GM12878 (cell line): Measurements from ENCODE around the gene TM7SF3. TPM values are rescaled to one million over a fixed set of nuclear protein-coding genes. Genes with fewer than 3 reads are reported as not detected.

Experiments used
- ATAC-seq: fragments of 200-7000 bp; cut with Tn5 transposase; 3 replicates; pipeline ENCODE4 v1.9.1; 2020; ENCODE audit warnings: mild to moderate bottlenecking, moderate library complexity
- BruUV-seq: library from RNA; stranded (reverse); fragments of 400-500 nt; replicated peaks from 2 replicates; lab custom pipeline; 2021; lab: Mats Ljungman, UMichigan
- CTCF ChIA-PET: fragments of 300-600 bp; sonication (Branson Sonifier 250); formaldehyde crosslinking; extraction: SDS; loops from one replicate; lab custom pipeline; 2021; ENCODE audit warnings: inconsistent platforms; lab: Yijun Ruan, JAX
- POLR2A ChIA-PET: fragments of 350-600 bp; formaldehyde crosslinking; extraction: SDS; loops from one replicate; lab custom pipeline; 2021; ENCODE audit warnings: inconsistent platforms; lab: Charles Lee
- RAD21 ChIA-PET: fragments of 300-600 bp; sonication (Branson Sonifier 250); formaldehyde crosslinking; loops from one replicate; lab custom pipeline; 2023; ENCODE audit warnings: antibody characterized with exemption; ENCODE audit not compliant: unreplicated experiment; lab: Charles Lee
- SMC1A ChIA-PET: fragments of 300-600 bp; sonication (Branson Sonifier 250); formaldehyde crosslinking; loops from one replicate; lab custom pipeline; 2023; ENCODE audit not compliant: unreplicated experiment, uncharacterized antibody; lab: Charles Lee
- DNase-seq: peaks from one replicate; pipeline ENCODE4 v3.0.0-alpha.2; 2011; ENCODE audit warnings: low read depth, low spot score
- FAIRE-seq: peaks from 3 replicates; lab custom pipeline; 2011; peaks lifted over from hg19 to GRCh38; lab: Jason Lieb, UNC
- H2AFZ ChIP-seq: 2 replicates; pipeline ENCODE4 v1.6.0; 2011; ENCODE audit warnings: low read depth, low read length, control low read depth; ENCODE audit not compliant: control insufficient read depth
- H3K27ac ChIP-seq: 2 replicates; pipeline ENCODE4 v1.5.1; 2011; ENCODE audit warnings: control low read depth; ENCODE audit not compliant: control insufficient read depth, insufficient read depth
- H3K27me3 ChIP-seq, 2 experiments: replicated peaks in 1 of 2; 2 replicates each; pipeline versions ENCODE4 v1.6.0 to v1.6.1; 2011; ENCODE audit warnings: low read length in 1 of 2; ENCODE audit not compliant: control insufficient read depth in 2 of 2, insufficient read depth in 2 of 2
- H3K36me3 ChIP-seq, 2 experiments: 2 replicates each; pipeline ENCODE4 v1.5.1; 2011; ENCODE audit warnings: low read length in 1 of 2; ENCODE audit not compliant: control insufficient read depth in 2 of 2, insufficient read depth in 2 of 2
- H3K4me1 ChIP-seq: 2 replicates; pipeline ENCODE4 v1.6.1; 2011; ENCODE audit warnings: mild to moderate bottlenecking, low read length, moderate library complexity, mixed read lengths; ENCODE audit not compliant: control insufficient read depth, insufficient read depth
- H3K4me2 ChIP-seq: 2 replicates; pipeline ENCODE4 v1.6.0; 2011; ENCODE audit warnings: control low read depth; ENCODE audit not compliant: control insufficient read depth, insufficient read depth
- H3K4me3 ChIP-seq: fragments of 200-600 bp; sonication (generic); 2 replicates; pipeline ENCODE4 v1.5.1; 2016
- H3K79me2 ChIP-seq: 2 replicates; pipeline ENCODE4 v1.6.0; 2011; ENCODE audit warnings: low read length; ENCODE audit not compliant: control insufficient read depth, insufficient read depth
- H3K9ac ChIP-seq: 2 replicates; pipeline ENCODE4 v1.8.0; 2011; ENCODE audit warnings: low read length, control low read depth, mixed read lengths; ENCODE audit not compliant: control insufficient read depth, insufficient read depth
- H3K9me3 ChIP-seq: replicated peaks from 3 replicates; pipeline ENCODE4 v1.5.1; 2011; ENCODE audit warnings: mild to moderate bottlenecking, low read length; ENCODE audit not compliant: control insufficient read depth, insufficient read depth
- H4K20me1 ChIP-seq: 2 replicates; pipeline ENCODE4 v1.6.0; 2011; ENCODE audit not compliant: control insufficient read depth, insufficient read depth
- EZH2 ChIP-seq: IDR thresholded peaks from 2 replicates; pipeline ENCODE4 v1.6.1; 2012; ENCODE audit warnings: low read depth, mild to moderate bottlenecking, control low read depth, inconsistent platforms, low read length, borderline replicate concordance; ENCODE audit not compliant: control insufficient read depth
- KAT2A ChIP-seq: conservative IDR thresholded peaks from 2 replicates; pipeline ENCODE4 v1.6.1; 2011; ENCODE audit warnings: low read depth, low read length; ENCODE audit not compliant: control insufficient read depth
- KDM1A ChIP-seq: fragments of 200-600 bp; sonication (generic); IDR thresholded peaks from 2 replicates; pipeline ENCODE4 v1.6.1; 2016; ENCODE audit warnings: borderline replicate concordance
- POLR2AphosphoS5 ChIP-seq: IDR thresholded peaks from 2 replicates; pipeline ENCODE4 v1.6.1; 2011; ENCODE audit warnings: mild to moderate bottlenecking, low read length, inconsistent platforms
- RB1 ChIP-seq: fragments of 450-650 bp; formaldehyde crosslinking; IDR thresholded peaks from 2 replicates; pipeline ENCODE4 v1.6.1; 2017; ENCODE audit warnings: mild to moderate bottlenecking, borderline replicate concordance
- RCOR1 ChIP-seq: conservative IDR thresholded peaks from 2 replicates; pipeline ENCODE4 v1.6.1; 2012; ENCODE audit warnings: low read depth, low read length, improper control_type of control experiment
- SP1 ChIP-seq: IDR thresholded peaks from one replicate; pipeline ENCODE4 v1.6.1; 2011; ENCODE audit warnings: low read depth, low read length
- SREBF2 ChIP-seq: IDR thresholded peaks from 2 replicates; pipeline ENCODE4 v1.6.1; 2012; ENCODE audit warnings: mild to moderate bottlenecking, low read length
- ZNF384 ChIP-seq: IDR thresholded peaks from 2 replicates; pipeline ENCODE4 v1.6.1; 2012; ENCODE audit warnings: low read depth, mild to moderate bottlenecking, low read length, improper control_type of control experiment, borderline replicate concordance
- WGBS: methylation state at CpG from one replicate; pipeline ENCODE4 v1.1.6; 2016; ENCODE audit warnings: low lambda C conversion rate; ENCODE audit not compliant: insufficient replicate concordance, insufficient coverage; ENCODE audit errors: missing lambda C conversion rate; 5-methylcytosine and 5-hydroxymethylcytosine counted together
- in situ Hi-C: fragments of 300-500 bp; cut with MboI; formaldehyde crosslinking; loops from 9 replicates; pipeline ENCODE4 v1.14.3; 2018; ENCODE audit warnings: mixed read lengths
- intact Hi-C: fragments of 100-400 bp; cut with micrococcal nuclease; formaldehyde crosslinking; loops from one replicate; pipeline ENCODE4 v1.14.2; 2022; ENCODE audit not compliant: unreplicated experiment
- polyA plus RNA-seq, 11 experiments: library from polyadenylated mRNA; depleted of rRNA in 4 of 11; unstranded in 6 of 11; stranded (reverse) in 5 of 11; fragments of >200 nt; fragmentation: Nextera tagmentation in 4 of 11; fragmentation: Illumina TruSeq in 1 of 11; extraction: Ambion mirVana in 4 of 11; extraction: Trizol in 1 of 11; gene quantifications; 1 replicate in 1 of 11; 2 replicates in 10 of 11; pipeline versions ENCODE4 v1.2.1 to v1.2.3, GENCODE V29; 2011 to 2016; ENCODE audit warnings: inconsistent platforms in 2 of 11, missing spikeins in 2 of 11, low read depth in 1 of 11
- total RNA-seq, 4 experiments: library from RNA; depleted of rRNA in 3 of 4; stranded (reverse); fragments of >200 nt in 3 of 4; fragmentation: Illumina TruSeq in 1 of 4; extraction: Trizol in 1 of 4; gene quantifications; 2 replicates each; pipeline versions ENCODE4 v1.2.1 to v1.2.3, GENCODE V29; 2013 to 2021
- TF ChIP-seq, protein P1 (sequence below): fragments of 450-650 bp; formaldehyde crosslinking; IDR thresholded peaks from 2 replicates; pipeline ENCODE4 v1.4.0; 2022; ENCODE audit warnings: mild to moderate bottlenecking, moderate library complexity
- TF ChIP-seq, protein P2 (sequence below): fragments of 450-650 bp; IDR thresholded peaks from 2 replicates; pipeline ENCODE4 v1.6.1; 2017; ENCODE audit warnings: borderline replicate concordance
- TF ChIP-seq, protein P3 (sequence below): fragments of 450-650 bp; IDR thresholded peaks from 2 replicates; pipeline ENCODE4 v1.6.1; 2016; ENCODE audit warnings: mild to moderate bottlenecking
- TF ChIP-seq, protein P4 (sequence below): fragments of 450-650 bp; IDR thresholded peaks from 2 replicates; pipeline ENCODE4 v1.6.1; 2017; ENCODE audit warnings: mild to moderate bottlenecking, low read depth, inconsistent platforms; ENCODE audit not compliant: poor library complexity, severe bottlenecking
- TF ChIP-seq, protein P5 (sequence below): IDR thresholded peaks from 2 replicates; pipeline ENCODE4 v1.6.1; 2011; ENCODE audit warnings: borderline replicate concordance, low read depth, mild to moderate bottlenecking, moderate library complexity, mixed read lengths, low read length; ENCODE audit not compliant: insufficient read depth; ENCODE audit errors: extremely low read length

TM7SF3 gene
- total and polyA plus RNA-seq, 10 of the 15 experiments (the other 5 are each of a cell fraction or from before 2014, with no cell fraction given): 31.4 to 341 (median 74.8) TPM

DNA sequence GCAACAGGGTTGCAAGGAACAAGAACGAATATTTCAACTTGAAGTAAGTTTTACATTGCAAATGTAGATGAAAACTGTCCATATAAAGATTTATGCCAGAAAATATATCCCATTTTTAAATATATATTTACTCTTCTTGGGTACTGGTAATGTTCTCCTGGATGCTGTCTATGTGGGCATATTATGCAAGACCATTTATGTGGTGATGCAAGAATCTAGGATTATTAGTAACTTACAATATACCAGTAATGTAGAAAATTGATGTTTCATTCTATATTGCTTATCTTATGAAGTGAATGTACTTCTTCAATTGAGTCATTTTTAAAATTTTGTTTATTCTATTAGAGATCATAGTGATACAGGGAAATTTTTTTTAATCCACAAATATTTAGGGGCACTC, 50.8 kb downstream of the TM7SF3 start (continued):
- TF ChIP-seq ZNF384 (no peak), RCOR1 (no peak), KAT2A (no peak), POLR2AphosphoS5 (no peak), RB1 (no peak), KDM1A (no peak), EZH2 (no peak)
- TF ChIP-seq, protein P1, sequence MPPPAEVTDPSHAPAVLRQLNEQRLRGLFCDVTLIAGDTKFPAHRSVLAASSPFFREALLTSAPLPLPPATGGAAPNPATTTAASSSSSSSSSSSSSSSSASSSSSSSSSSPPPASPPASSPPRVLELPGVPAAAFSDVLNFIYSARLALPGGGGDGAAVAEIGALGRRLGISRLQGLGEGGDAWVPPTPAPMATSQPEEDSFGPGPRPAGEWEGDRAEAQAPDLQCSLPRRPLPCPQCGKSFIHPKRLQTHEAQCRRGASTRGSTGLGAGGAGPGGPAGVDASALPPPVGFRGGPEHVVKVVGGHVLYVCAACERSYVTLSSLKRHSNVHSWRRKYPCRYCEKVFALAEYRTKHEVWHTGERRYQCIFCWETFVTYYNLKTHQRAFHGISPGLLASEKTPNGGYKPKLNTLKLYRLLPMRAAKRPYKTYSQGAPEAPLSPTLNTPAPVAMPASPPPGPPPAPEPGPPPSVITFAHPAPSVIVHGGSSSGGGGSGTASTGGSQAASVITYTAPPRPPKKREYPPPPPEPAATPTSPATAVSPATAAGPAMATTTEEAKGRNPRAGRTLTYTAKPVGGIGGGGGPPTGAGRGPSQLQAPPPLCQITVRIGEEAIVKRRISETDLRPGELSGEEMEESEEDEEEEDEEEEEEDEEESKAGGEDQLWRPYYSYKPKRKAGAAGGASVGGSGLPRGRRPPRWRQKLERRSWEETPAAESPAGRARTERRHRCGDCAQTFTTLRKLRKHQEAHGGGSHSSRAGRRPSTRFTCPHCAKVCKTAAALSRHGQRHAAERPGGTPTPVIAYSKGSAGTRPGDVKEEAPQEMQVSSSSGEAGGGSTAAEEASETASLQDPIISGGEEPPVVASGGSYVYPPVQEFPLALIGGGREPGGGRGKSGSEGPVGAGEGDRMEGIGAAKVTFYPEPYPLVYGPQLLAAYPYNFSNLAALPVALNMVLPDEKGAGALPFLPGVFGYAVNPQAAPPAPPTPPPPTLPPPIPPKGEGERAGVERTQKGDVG (CRISPR knock-in tag): no peak
- TF ChIP-seq, all 136 proteins: peak for 0

DNA sequence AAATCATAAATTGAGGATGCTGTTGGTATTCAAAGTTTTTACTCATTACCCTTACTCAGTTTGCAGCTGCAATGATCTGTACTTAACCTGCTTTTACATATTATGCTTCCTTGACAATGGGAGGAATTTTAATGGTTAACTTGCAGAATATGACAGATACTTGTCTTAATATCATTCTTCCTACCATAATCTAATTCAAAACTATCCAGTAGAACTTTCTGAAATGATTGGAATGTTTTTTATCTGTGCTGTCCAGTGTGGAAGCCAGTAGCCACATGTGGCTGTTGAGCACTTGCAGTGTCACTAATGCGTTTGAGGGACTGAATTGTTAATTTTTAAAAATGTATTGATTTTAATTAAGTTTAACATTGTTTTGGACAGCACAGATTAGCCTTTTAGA, 52.4 kb downstream of the TM7SF3 start:
- H3K27me3 ChIP-seq: no peaks in the 10 kb centered on the region
- in situ Hi-C loops (no loop called here), intact Hi-C loops (no loop called here)
- H3K9ac ChIP-seq: no peak overlapping the region
- ChIA-PET RAD21 (no interaction called here), POLR2A (interaction anchor here (1.3 kb wide), 1 partner anchor 10 kb away, joined by 3 read pairs; no protein-coding TSS in a partner anchor), CTCF (interaction anchor here (0.7 to 0.9 kb wide), 3 partner anchors 54 to 473 kb away, joined by 3 read pairs; no protein-coding TSS in a partner anchor), SMC1A (no interaction called here)
- DNase-seq (no peak), ATAC-seq (no peak), FAIRE-seq (no peak)
- 100% methylated on average over 1 of the region's 1 CpG for WGBS
- H3K4me3 ChIP-seq: no peak overlapping the region
- H4K20me1 ChIP-seq: no peaks in the 10 kb centered on the region
- H3K36me3 ChIP-seq: peaks cover 0 to 17% of the 10 kb centered on the region in 2 experiments; a peak in 2 of 4 replicates
- H3K79me2 ChIP-seq: no peaks in the 10 kb centered on the region
- H3K27ac ChIP-seq: no peak overlapping the region
- no peaks in the 10 kb centered on the region for H3K4me1 ChIP-seq
- no peak overlapping the region for H2AFZ ChIP-seq
- no peaks in the 10 kb centered on the region for H3K9me3 ChIP-seq
- BruUV-seq: no TSS peak
- no peak overlapping the region for H3K4me2 ChIP-seq
- TF ChIP-seq, protein P2, sequence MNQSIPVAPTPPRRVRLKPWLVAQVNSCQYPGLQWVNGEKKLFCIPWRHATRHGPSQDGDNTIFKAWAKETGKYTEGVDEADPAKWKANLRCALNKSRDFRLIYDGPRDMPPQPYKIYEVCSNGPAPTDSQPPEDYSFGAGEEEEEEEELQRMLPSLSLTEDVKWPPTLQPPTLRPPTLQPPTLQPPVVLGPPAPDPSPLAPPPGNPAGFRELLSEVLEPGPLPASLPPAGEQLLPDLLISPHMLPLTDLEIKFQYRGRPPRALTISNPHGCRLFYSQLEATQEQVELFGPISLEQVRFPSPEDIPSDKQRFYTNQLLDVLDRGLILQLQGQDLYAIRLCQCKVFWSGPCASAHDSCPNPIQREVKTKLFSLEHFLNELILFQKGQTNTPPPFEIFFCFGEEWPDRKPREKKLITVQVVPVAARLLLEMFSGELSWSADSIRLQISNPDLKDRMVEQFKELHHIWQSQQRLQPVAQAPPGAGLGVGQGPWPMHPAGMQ: no peak
- TF ChIP-seq, protein P3, sequence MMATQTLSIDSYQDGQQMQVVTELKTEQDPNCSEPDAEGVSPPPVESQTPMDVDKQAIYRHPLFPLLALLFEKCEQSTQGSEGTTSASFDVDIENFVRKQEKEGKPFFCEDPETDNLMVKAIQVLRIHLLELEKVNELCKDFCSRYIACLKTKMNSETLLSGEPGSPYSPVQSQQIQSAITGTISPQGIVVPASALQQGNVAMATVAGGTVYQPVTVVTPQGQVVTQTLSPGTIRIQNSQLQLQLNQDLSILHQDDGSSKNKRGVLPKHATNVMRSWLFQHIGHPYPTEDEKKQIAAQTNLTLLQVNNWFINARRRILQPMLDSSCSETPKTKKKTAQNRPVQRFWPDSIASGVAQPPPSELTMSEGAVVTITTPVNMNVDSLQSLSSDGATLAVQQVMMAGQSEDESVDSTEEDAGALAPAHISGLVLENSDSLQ: no peak
- TF ChIP-seq, protein P4, sequence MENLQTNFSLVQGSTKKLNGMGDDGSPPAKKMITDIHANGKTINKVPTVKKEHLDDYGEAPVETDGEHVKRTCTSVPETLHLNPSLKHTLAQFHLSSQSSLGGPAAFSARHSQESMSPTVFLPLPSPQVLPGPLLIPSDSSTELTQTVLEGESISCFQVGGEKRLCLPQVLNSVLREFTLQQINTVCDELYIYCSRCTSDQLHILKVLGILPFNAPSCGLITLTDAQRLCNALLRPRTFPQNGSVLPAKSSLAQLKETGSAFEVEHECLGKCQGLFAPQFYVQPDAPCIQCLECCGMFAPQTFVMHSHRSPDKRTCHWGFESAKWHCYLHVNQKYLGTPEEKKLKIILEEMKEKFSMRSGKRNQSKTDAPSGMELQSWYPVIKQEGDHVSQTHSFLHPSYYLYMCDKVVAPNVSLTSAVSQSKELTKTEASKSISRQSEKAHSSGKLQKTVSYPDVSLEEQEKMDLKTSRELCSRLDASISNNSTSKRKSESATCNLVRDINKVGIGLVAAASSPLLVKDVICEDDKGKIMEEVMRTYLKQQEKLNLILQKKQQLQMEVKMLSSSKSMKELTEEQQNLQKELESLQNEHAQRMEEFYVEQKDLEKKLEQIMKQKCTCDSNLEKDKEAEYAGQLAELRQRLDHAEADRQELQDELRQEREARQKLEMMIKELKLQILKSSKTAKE: no peak
- no peak for TF ChIP-seq SP1
- TF ChIP-seq, protein P5, sequence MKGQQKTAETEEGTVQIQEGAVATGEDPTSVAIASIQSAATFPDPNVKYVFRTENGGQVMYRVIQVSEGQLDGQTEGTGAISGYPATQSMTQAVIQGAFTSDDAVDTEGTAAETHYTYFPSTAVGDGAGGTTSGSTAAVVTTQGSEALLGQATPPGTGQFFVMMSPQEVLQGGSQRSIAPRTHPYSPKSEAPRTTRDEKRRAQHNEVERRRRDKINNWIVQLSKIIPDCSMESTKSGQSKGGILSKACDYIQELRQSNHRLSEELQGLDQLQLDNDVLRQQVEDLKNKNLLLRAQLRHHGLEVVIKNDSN: no peak
- TF ChIP-seq POLR2AphosphoS5: no peak
- TF ChIP-seq SREBF2: no peak
